SK-N-SH treated with all-trans-retinoic acid at 6 μM for 48 hours (cell line): Measurements from ENCODE around the gene CENPF.

Experiments used
- ARNTL ChIP-seq: fragments of 450-650 bp; formaldehyde crosslinking; IDR thresholded peaks from 2 replicates; pipeline ENCODE4 v1.5.0; 2020; ENCODE audit warnings: low read depth, mild to moderate bottlenecking, moderate library complexity, borderline replicate concordance
- BACH2 ChIP-seq: fragments of 250-450 bp; sonication (Bioruptor Pico); IDR thresholded peaks from 2 replicates; pipeline ENCODE4 v1.9.0; 2021; ENCODE audit warnings: mild to moderate bottlenecking, borderline replicate concordance
- CSDC2 ChIP-seq: fragments of 250-450 bp; sonication (Bioruptor Pico); IDR thresholded peaks from 2 replicates; pipeline ENCODE4 v1.5.0; 2020; ENCODE audit warnings: mild to moderate bottlenecking, moderate library complexity
- ISL1 ChIP-seq: fragments of 250-450 bp; sonication (Bioruptor Pico); IDR thresholded peaks from 2 replicates; pipeline ENCODE4 v2.1.2; 2022; ENCODE audit warnings: mild to moderate bottlenecking, moderate library complexity
- PPARA ChIP-seq: fragments of 250-450 bp; sonication (Bioruptor Pico); IDR thresholded peaks from 2 replicates; pipeline ENCODE4 v1.5.0; 2020; ENCODE audit warnings: mild to moderate bottlenecking, borderline replicate concordance
- RARB ChIP-seq: fragments of 250-450 bp; sonication (Bioruptor Pico); IDR thresholded peaks from 2 replicates; pipeline ENCODE4 v1.8.0; 2021; ENCODE audit warnings: mild to moderate bottlenecking, moderate library complexity
- TSHZ2 ChIP-seq: fragments of 250-450 bp; sonication (Bioruptor Pico); IDR thresholded peaks from 2 replicates; pipeline ENCODE4 v1.5.0; 2020; ENCODE audit warnings: mild to moderate bottlenecking, moderate library complexity
- ZC3H10 ChIP-seq: fragments of 250-450 bp; sonication (Bioruptor Pico); IDR thresholded peaks from 2 replicates; pipeline ENCODE4 v1.5.1; 2021; ENCODE audit warnings: mild to moderate bottlenecking, moderate library complexity
- ZNF565 ChIP-seq: fragments of 450-650 bp; formaldehyde crosslinking; conservative IDR thresholded peaks from 2 replicates; pipeline ENCODE4 v1.5.0; 2020; ENCODE audit warnings: low read depth, mild to moderate bottlenecking, moderate library complexity
- ZNF70 ChIP-seq: fragments of 450-650 bp; formaldehyde crosslinking; IDR thresholded peaks from 2 replicates; pipeline ENCODE4 v1.5.0; 2020; ENCODE audit warnings: mild to moderate bottlenecking, moderate library complexity
- ZNF8 ChIP-seq: fragments of 450-650 bp; formaldehyde crosslinking; IDR thresholded peaks from 2 replicates; pipeline ENCODE4 v1.5.0; 2020; ENCODE audit warnings: mild to moderate bottlenecking, moderate library complexity
- TF ChIP-seq, protein P1 (sequence below): fragments of 250-450 bp; sonication (Bioruptor Pico); IDR thresholded peaks from 2 replicates; pipeline ENCODE4 v1.5.1; 2020; ENCODE audit warnings: low read depth, mild to moderate bottlenecking, moderate library complexity
- TF ChIP-seq, protein P2 (sequence below): fragments of 250-450 bp; sonication (Bioruptor Pico); IDR thresholded peaks from 2 replicates; pipeline ENCODE4 v1.8.0; 2020; ENCODE audit warnings: mild to moderate bottlenecking, moderate library complexity, borderline replicate concordance

DNA sequence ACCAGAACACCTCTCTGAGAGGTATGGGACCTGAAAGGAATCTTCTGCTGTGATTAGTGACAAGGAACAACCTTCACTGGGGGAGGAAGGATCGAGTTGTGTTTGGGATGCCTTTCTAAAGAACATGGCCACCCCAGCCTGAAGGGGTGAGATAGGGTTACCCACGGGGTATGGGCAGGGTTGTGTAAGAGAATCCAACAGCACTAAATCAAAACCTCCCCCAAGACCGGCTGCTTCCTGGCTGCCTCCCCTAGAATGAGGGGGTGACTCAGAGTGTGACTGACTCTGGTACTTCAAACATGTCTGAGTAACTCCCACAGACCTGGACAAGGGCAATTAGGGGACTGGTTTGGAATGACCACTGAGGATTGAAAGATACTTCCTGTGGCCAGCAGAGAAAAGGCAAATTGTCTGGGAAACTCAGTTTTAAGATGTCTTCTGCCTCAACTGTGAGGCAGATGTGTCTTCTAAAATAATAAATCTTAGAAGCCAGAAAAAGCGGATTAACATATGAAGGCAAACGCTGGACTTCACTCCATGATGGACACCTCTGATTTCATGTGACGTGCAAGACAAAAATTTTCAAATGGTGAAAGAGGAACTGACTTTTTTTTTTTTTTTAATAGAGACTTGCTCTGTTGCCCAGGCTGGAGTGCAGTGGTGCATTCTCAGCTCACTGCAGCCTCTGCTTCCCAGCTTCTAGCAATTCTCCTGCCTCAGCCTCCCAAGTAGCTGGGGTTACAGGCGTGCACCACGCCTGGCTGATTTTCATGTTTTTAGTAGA, 44.9 kb upstream of the CENPF start:
- TF ChIP-seq CSDC2 (CRISPR knock-in tag) = no peak
- no peak for TF ChIP-seq TSHZ2 (CRISPR knock-in tag)
- TF ChIP-seq, protein P1, sequence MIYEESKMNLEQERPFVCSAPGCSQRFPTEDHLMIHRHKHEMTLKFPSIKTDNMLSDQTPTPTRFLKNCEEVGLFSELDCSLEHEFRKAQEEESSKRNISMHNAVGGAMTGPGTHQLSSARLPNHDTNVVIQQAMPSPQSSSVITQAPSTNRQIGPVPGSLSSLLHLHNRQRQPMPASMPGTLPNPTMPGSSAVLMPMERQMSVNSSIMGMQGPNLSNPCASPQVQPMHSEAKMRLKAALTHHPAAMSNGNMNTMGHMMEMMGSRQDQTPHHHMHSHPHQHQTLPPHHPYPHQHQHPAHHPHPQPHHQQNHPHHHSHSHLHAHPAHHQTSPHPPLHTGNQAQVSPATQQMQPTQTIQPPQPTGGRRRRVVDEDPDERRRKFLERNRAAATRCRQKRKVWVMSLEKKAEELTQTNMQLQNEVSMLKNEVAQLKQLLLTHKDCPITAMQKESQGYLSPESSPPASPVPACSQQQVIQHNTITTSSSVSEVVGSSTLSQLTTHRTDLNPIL (CRISPR knock-in tag) = no peak
- TF ChIP-seq RARB (CRISPR knock-in tag) = no peak
- TF ChIP-seq BACH2 (CRISPR knock-in tag) = no peak
- no peak for TF ChIP-seq ISL1 (CRISPR knock-in tag)
- TF ChIP-seq ZNF8 (CRISPR knock-in tag) = no peak
- TF ChIP-seq ZNF565 = no peak
- no peak for TF ChIP-seq ARNTL (CRISPR knock-in tag)
- TF ChIP-seq, protein P2, sequence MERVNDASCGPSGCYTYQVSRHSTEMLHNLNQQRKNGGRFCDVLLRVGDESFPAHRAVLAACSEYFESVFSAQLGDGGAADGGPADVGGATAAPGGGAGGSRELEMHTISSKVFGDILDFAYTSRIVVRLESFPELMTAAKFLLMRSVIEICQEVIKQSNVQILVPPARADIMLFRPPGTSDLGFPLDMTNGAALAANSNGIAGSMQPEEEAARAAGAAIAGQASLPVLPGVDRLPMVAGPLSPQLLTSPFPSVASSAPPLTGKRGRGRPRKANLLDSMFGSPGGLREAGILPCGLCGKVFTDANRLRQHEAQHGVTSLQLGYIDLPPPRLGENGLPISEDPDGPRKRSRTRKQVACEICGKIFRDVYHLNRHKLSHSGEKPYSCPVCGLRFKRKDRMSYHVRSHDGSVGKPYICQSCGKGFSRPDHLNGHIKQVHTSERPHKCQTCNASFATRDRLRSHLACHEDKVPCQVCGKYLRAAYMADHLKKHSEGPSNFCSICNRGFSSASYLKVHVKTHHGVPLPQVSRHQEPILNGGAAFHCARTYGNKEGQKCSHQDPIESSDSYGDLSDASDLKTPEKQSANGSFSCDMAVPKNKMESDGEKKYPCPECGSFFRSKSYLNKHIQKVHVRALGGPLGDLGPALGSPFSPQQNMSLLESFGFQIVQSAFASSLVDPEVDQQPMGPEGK (CRISPR knock-in tag) = no peak
- TF ChIP-seq PPARA (CRISPR knock-in tag) = no peak
- TF ChIP-seq ZNF70 (CRISPR knock-in tag) = no peak
- no peak for TF ChIP-seq ZC3H10 (CRISPR knock-in tag)
